ENCODE data around the gene XAGE3.
"Not testable (repeated sequence)": the region's sequence is repeated elsewhere in the genome, so short reads cannot be mapped to it uniquely, and the experiment has no call there.

Gene XAGE3, protein sequence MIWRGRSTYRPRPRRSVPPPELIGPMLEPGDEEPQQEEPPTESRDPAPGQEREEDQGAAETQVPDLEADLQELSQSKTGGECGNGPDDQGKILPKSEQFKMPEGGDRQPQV

DNA sequence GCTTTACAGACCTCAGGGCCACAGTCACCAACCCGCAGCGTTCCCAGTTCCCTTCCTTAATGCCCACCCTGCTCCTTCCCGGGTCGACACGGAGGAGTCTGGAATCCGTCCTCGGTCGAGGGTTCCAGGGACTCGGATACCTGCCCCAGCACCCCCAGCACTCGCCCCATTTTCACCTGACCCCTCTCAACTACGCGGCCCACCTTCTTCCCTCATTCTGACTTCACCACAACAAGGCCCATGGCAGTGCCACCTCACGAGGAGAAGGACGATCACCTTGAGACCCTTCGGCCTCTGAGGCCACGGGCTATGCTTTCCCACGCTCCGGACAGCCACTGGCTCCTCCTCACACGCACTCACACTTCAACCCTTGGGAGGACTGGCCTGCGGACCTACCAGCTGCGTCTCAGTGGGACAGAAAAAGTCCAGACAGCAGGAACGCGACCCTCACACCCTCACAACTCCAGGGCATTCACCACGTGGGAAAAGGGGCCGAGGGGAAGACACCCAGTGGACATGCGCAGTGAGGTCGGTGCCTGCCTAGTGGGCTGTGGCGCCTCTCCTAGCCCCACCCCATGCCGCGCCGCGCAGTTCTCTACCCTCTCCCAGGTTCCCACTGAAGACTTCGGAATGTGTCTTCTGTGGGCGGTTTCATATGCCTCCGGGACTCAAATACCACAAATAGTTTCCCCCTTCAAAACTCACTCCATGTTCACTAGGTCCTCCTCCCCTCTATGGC, at the start of gene XAGE3:
TSS of gene XAGE3 (minus strand) at position 474 of the 739 bp plus-strand sequence. CDS start 950 bp downstream, outside the sequence.
- no peak for DNase-seq

DNA sequence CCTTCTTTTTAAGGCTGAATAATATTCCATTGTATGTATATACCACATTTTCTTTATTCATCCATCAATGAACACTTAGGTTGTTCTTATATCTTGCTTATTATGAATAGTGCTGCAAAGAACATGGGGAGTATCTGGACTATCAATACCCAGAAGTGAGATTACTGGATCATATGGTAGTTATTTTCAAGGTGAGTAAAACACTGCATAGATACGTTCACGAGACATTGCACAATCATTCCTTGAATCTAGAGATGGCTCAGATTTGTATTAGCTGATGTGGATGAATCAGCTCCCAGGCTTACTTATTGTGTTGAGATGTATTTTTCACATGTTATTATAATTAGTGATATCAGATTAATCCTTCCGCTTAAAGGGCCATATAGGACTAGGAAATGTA, 46.8 kb upstream of the XAGE3 start:
- not testable (repeated sequence) for DNase-seq

DNA sequence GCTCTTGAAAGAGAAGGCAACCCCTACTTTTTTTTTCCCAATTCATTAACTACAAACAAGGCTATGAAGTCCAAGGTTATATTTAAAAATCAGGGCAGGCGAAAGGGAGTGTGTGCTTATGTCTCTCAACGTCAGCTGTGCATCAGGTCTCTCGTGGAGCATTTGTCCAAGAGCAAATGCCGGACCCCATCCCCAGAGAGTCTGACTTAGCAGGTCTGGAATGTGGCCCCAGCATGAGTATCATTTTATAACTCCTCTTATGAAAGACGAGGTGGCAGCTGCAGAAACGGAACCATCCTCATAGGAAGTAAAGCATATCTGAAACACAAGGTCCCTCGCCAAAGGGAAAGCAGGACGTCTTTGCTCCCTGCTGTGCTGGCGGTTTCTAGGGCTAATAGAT, 45.8 kb upstream of the XAGE3 start:
- not testable (repeated sequence) for DNase-seq

DNA sequence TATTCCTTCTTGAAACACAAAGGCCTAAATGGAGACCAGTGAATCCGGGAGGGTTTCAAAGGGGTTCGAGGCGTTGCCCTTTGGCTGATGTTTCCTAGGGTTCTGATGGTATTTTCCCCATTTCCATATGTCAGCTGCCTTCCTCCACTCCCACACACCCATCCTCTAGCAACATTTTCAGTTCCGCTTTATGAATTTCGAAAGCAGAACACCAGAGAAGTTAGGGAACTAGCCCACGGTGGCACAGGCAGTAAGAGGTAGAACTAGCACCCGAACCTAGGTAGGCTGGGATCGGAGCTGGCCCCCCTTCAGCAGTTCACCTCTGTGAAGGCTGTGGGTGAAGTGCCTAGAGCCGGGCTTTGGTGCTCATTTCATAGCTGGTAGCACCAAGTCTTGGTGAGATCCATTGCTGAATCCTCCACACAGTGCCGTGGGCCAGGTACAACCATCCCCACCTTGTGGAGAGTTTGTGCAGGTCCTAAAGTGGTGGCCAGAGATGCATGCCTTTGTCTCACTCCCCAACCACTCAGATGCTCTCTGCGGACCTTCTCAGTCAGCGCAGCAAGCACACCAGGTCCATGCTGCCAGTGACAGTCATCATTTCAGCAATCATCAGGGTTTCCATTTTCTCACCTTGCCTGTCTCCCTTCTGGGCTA, 41.6 kb upstream of the XAGE3 start:
- DNase-seq, result not testable (repeated sequence)

DNA sequence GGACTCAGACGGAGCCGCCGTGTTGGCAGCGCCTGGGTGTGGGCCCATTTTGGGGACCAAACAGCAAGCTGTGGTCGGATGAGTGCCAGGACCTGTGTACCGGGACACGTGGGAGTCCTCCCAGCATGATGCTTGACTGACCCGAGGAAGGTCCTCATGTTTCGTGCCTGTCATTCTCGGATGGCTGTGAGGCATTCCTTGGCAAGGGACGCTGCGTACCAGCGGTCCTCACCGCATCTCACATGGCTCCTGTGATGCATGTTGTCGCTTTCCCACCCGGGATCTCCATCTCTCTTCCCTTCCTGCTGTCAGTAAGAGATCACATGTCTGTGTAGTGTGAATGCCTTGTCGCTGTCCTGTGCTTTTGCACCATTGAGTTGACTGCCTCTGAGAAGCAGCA, 40.0 kb upstream of the XAGE3 start:
- DNase-seq, result not testable (repeated sequence)

DNA sequence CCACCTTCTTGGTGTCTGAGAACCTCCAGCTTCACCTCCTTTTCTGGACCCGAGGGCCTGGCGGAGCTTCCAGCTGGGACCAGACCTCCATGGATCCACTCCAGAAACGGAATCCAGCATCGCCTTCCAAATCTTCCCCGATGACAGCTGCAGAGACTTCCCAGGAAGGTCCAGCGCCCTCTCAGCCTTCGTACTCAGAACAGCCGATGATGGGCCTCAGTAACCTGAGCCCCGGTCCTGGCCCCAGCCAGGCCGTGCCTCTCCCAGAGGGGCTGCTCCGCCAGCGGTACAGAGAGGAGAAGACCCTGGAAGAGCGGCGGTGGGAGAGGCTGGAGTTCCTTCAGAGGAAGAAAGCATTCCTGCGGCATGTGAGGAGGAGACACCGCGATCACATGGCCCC, 39.3 kb upstream of the XAGE3 start:
- DNase-seq, result not testable (repeated sequence)

DNA sequence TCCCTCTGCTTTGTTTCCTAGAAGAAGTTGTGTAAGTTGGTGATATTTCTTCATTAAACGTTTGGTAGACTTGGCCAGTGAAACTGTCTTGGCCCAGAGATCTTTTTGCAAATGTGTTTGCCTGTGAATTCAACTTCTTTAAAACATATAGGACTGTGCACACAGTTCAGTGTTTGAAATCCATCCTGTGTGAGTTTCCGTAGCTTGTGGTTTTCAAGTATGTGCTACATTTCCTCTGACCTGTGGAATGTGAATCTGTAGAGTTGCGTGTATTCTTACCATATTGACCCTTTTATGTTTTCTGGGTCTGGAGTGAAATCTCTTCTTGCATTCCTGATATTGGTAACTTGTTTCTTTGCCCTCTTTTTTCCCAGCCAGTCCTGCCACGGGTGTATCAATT, 38.2 kb upstream of the XAGE3 start:
- not testable (repeated sequence) for DNase-seq

DNA sequence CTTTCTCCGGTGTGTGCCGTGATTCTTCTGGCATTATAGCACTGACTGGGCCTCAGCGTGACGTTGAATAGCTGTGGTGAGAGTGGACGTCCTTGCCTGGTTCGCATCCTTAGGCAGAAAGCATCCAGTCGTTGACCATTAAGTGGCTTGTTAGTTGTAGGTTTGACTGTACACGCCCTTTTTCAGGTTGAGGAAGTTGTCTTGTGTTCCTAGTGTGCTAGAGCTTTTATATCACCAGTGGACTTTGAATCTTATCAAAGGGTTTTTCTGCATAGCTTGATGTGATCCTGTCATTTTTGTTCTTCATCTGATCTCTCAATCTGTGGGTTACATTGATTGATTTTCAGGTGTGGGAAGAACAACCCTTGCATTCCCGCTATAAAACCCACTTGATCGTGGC, 37.6 kb upstream of the XAGE3 start:
- not testable (repeated sequence) for DNase-seq

DNA sequence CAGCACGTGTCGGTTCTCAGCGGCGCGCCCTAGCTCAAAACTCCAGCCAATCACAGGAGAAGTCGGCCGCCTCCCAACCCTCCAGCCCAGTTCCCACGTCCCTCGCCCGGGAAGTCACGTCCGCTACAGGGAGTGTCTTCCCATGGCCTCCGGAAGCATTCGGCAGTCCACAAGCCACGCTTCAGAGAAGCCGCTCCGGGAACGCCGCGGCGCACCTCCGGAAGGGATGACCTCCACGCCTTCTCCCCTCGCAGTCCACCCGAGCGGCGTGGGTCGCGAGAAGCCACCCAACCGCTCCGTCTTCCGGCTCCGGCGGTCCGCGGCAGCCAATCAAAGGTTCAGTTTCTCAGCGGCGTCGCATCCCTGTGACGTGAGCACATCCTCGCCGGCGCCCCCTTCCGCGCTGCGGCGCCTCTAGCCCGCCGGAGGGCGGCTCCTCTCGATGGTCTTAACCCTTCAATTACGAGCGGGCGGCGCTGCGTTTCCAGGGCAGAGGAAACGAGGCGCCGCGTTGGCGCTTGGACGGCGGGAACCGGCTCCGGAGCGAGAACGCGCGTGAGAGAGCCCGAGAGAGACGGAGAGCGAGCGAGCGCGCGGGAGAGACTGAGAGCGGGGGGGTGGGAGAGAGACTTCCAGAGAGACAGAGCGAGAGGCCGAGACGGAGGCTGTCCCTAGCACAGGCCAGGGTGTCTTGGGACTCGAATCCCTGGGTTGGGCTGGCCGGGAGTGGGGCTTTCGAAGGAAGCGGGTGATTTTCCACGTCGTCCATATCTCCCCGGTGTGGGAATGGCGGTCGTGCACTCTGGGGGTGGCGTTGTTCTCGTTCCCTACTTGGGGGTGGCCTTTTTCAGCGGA, 29.2 kb upstream of the XAGE3 start, which contains the start of gene FAM156B:
TSS of gene FAM156B (plus strand) at position 476 of the 855 bp plus-strand sequence. CDS start 9,896 bp downstream, outside the sequence.
- DNase-seq, result not testable (repeated sequence)

DNA sequence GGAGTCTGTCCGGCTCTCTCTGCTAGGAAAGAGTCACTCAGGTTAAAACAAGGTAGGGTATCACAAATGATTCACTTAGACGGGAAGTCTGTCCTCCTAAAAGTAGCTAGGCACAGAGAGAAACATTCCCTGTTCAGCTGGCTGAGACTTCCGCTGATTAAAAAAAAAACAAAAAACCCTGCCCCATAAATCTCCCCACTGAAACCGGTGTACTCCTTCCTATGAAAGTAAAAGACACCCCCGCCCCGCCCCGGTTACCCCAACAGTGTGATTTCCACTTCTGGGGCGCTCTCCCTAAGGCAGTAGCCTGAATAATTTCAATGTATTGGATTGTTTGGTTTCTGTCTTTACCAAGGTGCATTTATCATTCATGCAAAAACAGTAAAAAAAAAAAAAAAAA, 28.6 kb upstream of the XAGE3 start:
- DNase-seq, result not testable (repeated sequence)

DNA sequence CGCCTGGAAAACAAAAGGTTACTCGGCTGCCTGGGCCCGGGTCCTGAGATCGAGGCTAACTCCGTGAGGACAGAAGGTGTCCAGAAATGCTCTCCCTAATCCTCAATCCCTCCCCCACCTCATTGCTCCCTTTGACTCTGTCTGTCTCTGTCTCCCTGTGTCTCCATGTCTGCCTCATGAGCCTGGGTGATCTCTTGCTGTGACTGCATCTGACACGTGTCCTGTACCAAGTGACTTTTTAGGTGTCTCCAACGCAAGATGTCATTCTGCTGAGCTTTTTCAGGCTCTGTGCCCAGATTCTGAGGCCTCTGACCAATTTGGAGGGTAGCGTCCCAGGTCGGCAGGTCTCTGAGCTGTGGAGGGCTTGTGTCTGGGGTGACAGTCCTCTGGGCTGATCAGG, 20.2 kb upstream of the XAGE3 start:
- DNase-seq, result not testable (repeated sequence)

DNA sequence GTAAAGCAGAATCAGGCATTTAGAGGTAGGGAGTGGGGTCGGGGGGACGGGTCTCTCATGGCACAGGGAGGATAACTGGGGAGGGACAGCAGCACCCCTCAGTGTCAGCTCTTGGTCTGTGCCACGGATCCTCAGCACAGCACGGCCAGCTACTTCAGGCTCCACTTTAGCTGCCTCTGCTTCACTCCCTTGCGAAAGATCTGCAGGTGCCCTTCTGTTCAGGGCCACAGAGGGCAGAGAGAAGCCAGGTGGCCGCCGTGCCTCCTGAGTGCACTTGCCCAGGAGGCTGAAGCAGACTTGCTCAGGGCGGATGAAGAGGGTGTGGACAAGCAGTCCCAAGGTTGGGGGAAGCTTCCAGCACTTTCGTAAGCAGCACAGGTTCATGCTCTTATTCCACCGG, 19.6 kb upstream of the XAGE3 start:
- DNase-seq, result not testable (repeated sequence)

DNA sequence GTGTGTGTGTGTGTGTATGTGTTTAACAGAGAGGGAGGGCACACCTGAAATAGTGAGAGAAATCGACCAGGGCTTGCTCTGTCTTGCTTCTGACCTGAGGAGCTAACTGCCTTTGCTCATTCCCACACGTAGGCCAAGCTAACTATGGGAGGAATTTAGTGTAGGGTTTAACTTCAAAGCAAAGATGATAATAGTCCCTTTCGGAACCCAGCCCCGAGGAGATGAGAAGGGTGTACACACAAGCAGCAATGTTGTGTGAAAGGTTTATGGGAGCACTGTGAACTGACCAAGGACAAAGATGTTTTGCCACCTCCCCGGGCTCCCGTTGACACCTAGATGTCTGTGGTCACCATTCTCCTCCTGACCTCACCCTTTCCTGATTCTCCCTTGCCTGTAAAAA, 8.5 kb upstream of the XAGE3 start:
- not testable (repeated sequence) for DNase-seq

DNA sequence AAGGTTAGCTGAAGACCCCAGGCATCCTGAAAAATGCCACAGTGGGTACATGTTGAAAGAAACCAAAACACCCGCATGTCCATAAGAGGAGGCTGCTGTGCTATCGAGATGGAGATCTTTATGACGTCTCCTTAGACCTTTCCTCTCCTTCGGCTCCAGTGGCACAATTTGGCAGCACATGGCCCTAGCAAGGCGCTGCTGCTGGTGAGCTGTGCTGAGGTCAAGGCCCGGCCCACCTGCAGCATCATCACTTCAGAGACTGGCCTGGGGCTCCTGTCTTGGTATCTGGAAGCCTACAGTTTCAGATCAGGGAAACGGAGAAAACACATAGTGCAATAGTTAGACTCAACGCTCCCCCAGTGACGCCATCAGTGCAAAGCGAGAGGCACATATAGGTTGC, 7.6 kb upstream of the XAGE3 start:
- DNase-seq, result not testable (repeated sequence)

DNA sequence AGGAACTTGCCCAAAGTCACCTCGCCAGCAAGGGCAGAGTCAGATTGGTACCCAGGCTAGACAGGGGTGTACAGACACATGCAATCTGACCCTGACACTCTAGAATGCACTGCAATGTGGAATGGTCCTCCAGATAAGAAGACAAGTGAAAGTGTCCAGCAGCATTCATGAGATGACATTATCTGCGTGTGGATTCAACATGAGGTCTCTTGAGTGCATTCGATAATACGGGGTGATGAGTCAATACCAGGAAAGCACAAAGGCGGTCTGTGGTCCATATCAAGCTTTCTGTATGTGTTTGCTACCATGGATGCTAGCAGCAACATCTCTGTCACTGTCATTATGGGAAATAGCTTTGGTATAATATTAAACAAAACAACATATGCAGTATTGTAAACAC, 6.8 kb upstream of the XAGE3 start:
- no peak for DNase-seq

DNA sequence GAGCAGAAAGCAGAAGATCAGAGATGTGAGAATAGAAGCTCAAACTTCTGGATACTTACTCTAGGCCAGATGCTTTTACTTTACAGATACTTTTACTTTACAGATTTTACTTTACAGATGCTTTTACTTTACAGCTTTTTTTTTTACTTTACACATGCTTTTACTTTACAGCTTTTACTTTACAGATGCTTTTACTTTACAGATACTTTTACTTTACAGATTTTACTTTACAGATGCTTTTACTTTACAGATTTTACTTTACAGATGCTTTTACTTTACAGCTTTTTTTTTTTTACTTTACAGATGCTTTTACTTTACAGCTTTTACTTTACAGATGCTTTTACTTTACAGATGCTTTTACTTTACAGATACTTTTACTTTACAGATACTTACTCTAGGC, 5.9 kb upstream of the XAGE3 start:
- not testable (repeated sequence) for DNase-seq

DNA sequence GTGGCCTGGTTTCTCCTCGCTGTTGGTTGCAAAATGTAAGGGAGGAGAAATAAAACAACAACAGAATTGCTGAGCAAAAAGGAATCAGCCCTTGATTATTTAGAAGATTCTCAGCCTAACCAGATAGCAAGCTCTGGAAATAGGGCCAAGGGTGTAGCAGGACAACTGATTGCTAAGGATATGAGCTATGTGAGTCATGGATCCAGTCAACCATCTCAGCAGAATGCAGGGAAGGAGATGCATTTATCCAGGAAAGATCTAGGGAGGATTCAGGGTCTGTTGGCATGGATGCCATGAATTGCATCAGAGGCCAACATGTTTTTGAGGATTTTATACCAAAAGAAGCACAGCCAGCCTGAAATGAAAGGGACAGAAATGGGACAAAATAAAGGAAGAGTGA, 2.2 kb upstream of the XAGE3 start:
- DNase-seq, result no peak

DNA sequence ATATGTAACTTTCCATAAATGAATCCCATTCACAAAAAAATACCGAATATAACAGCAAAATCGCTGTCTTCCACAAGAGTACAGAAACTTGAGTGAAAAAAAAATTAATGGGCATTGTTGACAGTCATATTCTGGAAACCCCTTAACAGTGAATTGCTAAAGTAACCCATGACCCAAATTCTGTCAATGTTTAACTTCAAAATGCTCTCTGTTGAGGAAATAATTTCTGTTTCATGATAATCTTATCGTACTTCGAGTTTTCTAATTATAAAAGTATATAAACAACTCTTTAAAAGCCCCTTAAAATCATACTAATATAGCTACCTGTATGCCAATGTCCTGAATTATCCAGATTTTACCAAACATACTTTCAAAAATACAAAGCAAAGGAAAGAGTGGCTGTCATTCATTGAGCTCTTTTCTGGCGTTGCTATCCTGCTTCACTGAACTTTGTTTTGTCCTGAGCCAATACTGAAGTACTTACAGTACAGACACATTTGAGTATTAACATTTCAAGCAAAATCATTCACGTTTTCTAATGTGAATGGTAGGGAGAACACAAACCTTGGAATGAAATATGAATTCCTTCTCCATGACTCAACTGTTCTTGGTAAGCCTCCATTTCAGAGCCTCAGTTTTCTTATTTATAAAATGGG, 2.4 kb downstream of the XAGE3 start:
- DNase-seq, result no peak

DNA sequence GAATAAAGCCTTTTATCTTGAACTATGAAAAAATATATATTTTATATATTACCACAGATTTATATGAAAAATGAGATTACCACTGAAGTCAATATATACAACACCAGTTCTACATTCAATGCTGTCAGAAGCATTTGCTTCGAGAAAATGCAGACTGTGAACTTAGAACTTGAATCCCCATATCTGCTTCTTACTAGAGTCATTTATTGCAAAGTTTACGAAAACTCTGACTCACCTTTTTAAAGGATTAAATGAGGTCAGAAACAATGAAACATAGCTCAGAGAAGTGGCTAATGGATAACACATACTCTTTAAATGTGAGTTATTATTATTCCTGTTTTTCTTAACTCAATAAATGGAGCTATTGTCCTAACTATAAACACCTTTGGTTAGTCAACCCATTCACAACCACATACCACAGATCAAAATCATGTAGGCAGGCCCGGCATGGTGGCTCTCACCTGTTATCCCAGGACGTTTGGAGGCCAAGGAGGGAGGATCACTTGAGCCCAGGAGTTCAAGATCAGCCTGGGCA, 10.8 kb downstream of the XAGE3 start:
- not testable (repeated sequence) for DNase-seq

DNA sequence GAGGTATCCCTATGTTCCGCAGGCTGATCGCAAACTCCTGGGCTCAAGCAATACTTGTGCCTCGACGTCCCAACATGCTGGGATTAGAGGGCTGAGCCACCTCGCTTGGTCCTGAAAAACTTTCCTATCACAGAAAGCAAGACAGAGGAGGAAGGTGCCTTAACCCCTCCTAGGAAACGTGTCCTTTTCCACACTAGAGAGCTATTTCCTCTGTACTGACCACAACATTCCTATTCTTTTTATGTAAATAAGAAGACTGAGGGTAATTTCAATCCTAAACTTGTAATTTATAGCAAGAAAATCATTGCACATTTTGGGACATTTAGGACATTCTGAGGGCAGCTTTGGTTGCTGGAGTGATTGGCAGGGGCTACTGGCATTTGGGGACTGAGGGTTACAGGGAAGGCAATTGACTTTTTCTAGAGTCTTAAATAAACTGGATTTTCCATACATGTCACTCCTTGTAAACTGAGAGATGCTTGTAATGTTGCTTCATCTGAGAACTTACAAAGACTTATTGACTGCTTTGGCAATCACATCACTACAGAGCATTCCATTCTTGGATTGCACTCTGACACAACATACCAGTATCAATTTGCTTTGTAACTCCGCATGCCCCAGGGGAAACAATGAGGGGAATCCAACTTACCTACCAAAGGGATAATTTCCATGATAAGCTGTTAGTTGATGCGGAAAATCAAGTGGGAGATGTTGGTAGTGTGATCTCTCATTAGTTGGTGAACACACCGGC, 15.6 kb downstream of the XAGE3 start:
- peak; percentile 59 for DNase-seq

DNA sequence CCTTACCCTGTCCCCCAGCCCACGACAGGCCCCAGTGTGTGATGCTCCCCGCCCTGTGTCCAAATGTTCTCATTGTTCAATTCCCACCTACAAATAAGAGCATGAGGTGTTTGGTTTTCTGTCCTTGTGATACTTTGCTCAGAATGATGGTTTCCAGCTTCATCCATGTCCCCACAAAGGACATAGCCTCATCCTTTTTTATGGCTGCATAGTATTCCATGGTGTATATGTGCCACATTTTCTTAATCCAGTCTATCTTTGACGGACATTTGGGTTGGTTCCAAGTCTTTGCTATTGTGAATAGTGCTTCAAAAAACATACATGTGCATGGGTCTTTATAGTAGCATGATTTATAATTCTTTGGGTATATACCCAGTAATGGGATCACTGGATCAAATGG, 24.3 kb downstream of the XAGE3 start:
- DNase-seq, result not testable (repeated sequence)

Data from EL (cell line).